C4-2B (cell line): ENCODE data around the gene PRPS1.

Experiments
- CTCF ChIP-seq: fragments of 450-650 bp; conservative IDR thresholded peaks from 2 replicates; pipeline ENCODE4 v1.5.1; 2017; ENCODE audit warnings: mild to moderate bottlenecking
- ZFX ChIP-seq: fragments of 450-650 bp; IDR thresholded peaks from 2 replicates; pipeline ENCODE4 v1.6.1; 2017

- TF ChIP-seq CTCF (no peak), ZFX (no peak)
Observed at GRCh38 chrX:107597264-107597663, 31.0 kb upstream of the PRPS1 start.
